ENCODE measurements around the gene SCIN.
"Not testable (repeated sequence)": the region's sequence is repeated elsewhere in the genome, so short reads cannot be mapped to it uniquely, and the experiment has no call there.

The SCIN gene

DNA sequence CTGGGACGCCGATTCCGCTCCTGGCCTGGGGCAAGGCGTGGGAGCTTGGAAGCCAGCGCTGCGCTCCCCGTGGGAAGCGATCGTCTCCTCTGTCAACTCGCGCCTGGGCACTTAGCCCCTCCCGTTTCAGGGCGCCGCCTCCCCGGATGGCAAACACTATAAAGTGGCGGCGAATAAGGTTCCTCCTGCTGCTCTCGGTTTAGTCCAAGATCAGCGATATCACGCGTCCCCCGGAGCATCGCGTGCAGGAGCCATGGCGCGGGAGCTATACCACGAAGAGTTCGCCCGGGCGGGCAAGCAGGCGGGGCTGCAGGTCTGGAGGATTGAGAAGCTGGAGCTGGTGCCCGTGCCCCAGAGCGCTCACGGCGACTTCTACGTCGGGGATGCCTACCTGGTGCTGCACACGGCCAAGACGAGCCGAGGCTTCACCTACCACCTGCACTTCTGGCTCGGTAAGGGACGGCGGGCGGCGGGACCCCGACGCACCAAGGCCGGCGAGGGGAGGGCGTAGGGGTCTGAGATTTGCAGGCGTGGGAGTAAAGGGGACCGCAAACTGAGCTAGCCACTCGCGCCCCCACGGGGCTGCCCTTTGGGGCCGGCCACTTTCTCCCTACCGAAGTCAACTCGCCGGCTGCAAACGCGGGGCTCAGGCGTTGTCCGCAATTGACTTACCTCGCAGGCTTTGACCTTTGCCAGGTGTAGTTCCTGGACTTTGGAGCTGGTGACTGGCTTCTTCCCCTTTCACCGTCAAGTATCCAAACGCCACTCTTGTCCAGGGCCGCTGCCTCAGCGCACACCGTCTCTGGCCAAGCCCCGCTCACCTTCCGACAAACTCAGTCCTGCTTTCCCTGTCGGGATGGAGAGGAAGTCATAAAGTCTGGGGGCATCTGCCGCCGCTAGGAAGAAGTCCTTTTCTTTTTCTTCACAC lies at the start of gene SCIN:
SCIN (plus strand) TSS at position 187 of the 928 bp plus-strand sequence; CDS start at position 254, 67 bp downstream.
- peak; percentile 41 for DNase-seq

DNA sequence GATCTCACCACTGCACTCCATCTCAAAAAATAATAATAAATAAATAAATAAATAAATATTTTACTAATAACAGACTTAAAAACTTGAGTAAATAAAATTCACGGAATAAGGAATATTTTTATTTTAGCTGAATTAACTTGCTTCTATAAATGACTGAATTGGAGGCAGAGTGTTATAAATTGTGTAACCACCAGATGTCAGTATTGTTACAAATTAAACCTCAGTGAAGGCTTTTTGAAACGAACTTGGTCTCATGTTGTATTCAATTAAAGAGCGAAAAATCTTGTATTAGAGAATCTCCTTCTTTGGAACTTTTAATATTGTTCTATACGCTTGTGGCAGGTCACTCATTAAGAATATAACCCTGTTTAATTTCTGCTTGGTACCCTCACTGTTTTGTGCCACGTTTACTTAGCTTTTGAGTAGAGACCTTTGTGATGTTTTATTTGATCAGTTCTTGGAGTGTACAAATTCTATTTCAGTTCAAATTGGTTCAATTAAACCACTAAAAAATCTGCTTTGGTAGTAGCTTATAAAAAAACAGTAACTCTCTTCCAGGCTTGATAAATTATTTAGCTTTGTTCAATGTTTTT lies 45.6 kb upstream of the SCIN start:
- DNase-seq: no peak

DNA sequence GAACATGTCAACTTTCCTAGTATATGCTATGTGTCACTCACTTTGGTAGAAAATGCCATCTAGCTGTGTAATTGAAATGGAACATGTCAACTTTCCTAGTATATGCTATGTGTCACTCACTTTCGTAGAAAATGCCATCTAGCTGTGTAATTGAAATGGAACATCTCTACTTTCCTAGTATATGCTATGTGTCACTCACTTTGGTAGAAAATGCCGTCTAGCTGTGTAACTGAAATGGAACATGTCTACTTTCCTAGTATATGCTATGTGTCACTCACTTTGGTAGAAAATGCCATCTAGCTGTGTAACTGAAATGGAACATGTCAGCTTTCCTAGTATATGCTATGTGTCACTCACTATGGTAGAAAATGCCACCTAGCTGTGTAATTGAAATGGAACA lies 43.8 kb upstream of the SCIN start:
- DNase-seq: not testable (repeated sequence)

- not testable (repeated sequence) for DNase-seq
These were observed 42.9 kb upstream of the SCIN start for GRCh38 chr7:12527670-12528069.

- no peak for DNase-seq
These were observed 40.4 kb upstream of the SCIN start for GRCh38 chr7:12529971-12530710.

DNA sequence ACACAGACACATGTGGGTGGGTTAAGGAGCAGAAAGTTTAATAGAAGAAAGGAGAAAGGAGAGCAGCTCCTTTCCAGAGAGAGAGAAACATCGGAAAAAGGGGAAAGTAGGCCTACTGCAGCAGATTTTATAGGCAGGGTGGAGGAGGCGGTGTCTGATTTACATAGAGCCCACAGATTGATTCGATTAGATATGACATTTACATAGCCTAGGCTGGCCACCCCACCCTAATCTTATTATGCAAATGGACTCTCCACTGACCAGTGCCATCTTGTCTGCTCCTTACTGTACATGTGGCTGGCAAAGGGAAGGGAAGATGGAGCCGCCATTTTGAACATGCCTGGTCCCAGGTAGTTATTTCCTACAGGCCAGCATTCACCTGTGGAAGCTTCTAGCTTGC lies 38.7 kb upstream of the SCIN start:
- DNase-seq: no peak

DNA sequence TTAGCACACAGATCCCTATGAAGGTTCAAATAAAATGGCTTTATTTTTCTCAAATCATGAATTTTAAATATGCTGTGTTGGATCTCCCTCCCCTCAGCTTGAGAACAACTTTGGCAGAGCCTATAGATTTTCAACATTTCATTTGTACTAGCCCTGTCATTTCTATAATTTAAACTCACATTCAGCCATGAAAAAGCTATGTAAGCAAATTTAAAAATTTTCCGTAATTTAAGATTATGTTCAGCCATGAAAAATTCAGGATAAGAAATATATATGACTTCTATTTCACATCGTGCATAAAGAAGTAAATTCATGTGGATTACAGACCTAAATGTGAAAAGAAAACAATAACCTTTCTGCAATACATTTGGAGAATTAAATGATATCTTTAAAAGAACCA lies 36.5 kb upstream of the SCIN start:
- no peak for DNase-seq

DNA sequence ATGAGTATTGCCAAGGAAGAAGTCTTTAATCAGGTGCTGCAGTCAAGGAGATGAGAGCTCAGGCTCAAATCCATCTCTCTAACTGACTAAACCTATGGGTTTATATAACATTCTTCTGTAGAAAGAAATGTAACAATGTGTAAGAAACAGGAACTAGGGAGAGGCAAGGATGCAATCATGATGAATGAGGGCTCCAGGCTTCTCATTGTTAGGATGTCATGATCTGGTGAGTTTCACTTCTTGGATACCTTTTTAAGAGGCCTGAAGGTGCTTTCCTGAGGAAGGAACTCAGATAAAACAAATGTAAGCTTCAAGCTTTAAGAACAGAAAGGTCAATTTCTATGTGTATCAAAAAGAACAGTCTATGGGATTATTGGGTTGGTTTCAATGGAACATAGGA lies 30.8 kb upstream of the SCIN start:
- DNase-seq: no peak

DNA sequence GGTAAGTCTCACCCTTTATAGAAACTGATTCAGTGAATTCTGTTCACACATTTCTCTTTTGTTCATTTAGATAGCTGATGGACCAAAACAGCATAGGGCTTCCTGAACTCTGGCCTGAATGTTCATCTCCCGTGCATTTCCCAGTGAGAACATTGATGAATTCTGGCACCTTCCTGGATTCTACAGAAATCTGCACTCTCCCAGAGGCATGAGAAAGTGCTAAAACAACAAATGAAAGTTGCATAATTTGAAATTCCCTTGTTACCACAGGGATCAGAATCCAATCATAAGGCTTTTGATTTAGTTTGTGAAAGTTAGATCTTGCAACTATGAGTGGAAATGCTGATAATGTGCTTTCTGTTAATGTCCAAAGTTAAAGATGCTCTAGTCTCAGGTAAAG lies 29.7 kb upstream of the SCIN start:
- DNase-seq: no peak

GRCh38 chr7:12543586-12543985 lies 26.9 kb upstream of the SCIN start:
- no peak for DNase-seq

GRCh38 chr7:12549106-12549505 lies 21.4 kb upstream of the SCIN start:
- DNase-seq: no peak

DNA sequence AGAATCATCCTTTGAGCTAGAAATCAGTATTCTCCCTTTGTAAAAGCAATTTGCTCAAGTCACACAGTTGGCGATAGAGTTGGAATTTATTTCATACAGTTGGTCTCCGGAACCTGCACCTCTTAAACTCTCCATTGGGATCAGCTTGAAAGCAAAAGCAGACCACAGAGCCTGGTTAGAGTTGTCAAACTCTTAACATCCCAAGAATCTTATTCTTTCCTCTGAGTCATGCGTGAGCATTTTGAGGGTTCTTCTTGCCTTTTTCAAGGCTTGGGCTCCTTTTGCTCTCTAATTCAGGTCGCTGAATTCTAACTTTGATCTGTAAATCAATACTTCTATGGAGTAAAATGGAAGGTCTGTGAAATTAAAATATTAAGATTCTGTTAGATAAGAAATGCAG lies 19.6 kb upstream of the SCIN start:
- no peak for DNase-seq

DNA sequence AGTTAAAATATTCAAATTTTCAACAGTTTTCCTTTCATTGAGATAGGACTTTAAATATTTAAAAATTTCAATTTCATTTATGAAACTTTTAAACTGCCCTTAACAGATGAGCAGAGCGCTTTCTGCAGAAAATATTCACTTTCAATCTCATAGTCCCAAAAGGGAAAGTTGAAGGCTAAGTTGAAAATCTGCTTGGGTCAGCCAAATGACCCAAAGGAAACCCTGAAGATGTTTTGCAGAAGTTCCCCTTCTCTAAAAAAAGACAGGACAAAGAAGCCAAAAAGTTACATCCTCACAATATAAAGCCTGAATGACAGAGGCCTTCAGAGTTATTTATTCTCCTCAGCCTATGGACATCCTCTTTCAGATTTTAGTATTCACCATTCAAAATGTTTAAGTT lies 17.6 kb upstream of the SCIN start:
- no peak for DNase-seq

- no peak for DNase-seq
These were observed 17.1 kb upstream of the SCIN start for GRCh38 chr7:12553416-12553815.

- DNase-seq: no peak
These were observed 16.2 kb upstream of the SCIN start for GRCh38 chr7:12554351-12554750.

DNA sequence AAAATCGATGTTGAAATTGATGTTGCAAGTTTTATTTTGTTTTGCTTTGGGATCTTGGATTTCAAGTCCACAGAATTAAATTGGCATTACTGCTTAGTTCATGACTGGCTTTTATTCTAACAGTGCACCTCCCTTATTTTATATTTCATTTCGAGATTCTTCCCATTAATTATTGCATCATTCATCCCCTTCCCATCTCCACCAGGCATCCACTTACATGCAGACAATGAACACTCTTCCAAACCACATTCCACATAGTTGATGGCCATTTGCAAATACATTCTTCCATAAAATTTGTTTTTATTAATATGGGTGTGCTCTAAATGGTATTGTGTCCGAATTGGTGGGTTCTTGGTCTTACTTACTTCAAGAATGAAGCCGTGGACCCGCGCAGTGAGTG lies 15.6 kb upstream of the SCIN start:
- DNase-seq: no peak

DNA sequence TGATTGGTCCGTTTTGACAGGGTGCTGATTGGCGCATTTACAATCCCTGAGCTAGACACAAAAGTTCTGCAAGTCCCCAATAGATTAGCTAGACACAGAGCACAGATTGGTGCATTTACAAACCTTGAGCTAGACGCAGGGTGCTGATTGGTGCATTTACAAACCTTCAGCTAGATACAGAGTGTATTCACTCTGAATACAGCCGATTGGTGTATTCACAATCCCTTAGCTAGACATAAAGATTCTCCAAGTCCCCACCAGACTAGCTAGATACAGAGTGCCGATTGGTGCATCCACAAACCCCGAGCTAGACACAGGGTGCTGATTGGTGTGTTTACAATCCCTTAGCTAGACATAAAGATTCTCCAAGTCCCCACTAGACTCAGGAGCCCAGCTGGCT lies 14.8 kb upstream of the SCIN start:
- not testable (repeated sequence) for DNase-seq

DNA sequence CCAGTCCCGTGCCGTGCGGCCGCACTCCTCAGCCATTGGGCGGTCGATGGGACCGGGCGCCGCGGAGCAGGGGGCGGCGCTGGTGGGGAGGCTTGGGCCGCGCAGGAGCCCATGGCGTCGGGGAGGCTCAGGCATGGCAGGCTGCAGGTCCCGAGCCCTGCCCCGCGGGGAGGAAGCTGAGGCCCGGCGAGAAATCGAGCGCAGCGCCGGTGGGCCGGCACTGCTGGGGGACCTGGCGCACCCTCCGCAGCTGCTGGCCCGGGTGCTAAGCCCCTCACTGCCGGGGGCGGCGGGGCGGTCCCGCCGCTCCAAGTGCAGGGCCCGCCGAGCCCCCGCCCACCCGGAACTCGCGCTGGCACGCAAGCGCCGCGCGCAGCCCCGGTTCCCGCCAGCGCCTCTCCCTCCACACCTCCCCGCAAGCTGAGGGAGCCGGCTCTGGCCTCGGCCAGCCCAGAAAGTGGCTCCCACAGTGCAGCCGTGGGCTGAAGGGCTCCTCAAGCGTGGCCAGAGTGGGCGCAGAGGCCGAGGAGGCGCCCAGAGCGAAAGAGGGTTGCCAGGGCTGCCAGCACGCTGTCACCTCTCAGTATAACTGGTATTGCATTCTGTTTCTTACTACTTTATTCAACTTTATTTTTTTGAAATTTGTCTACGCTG lies 14.3 kb upstream of the SCIN start:
- DNase-seq: not testable (repeated sequence)

DNA sequence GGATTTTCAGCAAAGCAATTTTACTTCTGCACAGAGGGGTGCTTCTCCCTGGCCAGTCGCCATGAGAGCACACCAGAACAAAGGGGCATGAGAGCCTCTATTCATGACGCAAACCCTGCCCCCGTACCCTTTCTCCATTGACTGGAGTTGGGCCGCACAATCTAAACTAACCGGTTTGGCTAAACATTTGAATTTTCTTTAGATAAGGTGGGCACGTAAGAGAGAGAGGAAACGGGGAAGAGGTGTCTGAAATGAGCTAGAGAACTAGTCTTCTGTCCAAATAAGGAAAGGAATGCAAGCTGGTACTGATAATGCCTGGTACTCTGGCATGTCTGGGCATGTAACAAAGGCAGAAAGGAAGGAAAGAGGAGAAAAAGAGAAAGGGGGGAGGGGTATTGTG lies 13.2 kb upstream of the SCIN start:
- no peak for DNase-seq

GRCh38 chr7:12564996-12565764 lies 5.3 kb upstream of the SCIN start:
- DNase-seq: no peak

GRCh38 chr7:12565873-12566272 lies 4.6 kb upstream of the SCIN start:
- no peak for DNase-seq

GRCh38 chr7:12567015-12567414 lies 3.5 kb upstream of the SCIN start:
- no peak for DNase-seq

All from stimulated activated CD4-positive, alpha-beta T cell treated with anti-CD3 and anti-CD28 coated beads, Interleukin-15, amount 100 ng/mL, for 24 hours (primary cell).